PC-9 (cell line): Measurements from ENCODE around the gene PLD5. TPM values are rescaled to one million over a fixed set of nuclear protein-coding genes. Genes with fewer than 3 reads are reported as not detected.

Source experiments
- BruUV-seq: library from RNA; stranded (reverse); fragments of 400-500 nt; replicated peaks from 2 replicates; lab custom pipeline; 2021; lab: Mats Ljungman, UMichigan
- CTCF ChIA-PET: fragments of 300-600 bp; sonication (Branson Sonifier 250); formaldehyde crosslinking; loops from one replicate; lab custom pipeline; 2022; ENCODE audit warnings: antibody characterized with exemption; lab: Charles Lee
- POLR2A ChIA-PET: fragments of 300-600 bp; sonication (Branson Sonifier 250); formaldehyde crosslinking; loops from one replicate; lab custom pipeline; 2022; ENCODE audit warnings: antibody characterized with exemption; ENCODE audit not compliant: unreplicated experiment; lab: Charles Lee
- DNase-seq, 2 experiments: peaks; one replicate each; pipeline versions ENCODE4 v3.0.0 to v3.0.0-alpha.2; 2015 to 2022; ENCODE audit warnings: mixed read lengths in 1 of 2
- H2AFZ ChIP-seq: fragments of 200-600 bp; sonication (generic); 2 replicates; pipeline ENCODE4 v1.8.1; 2017; ENCODE audit warnings: antibody characterized with exemption
- H3F3A ChIP-seq: fragments of 200-600 bp; sonication (generic); 2 replicates; pipeline ENCODE4 v1.8.1; 2017; ENCODE audit warnings: antibody characterized with exemption, mild to moderate bottlenecking, low read depth; ENCODE audit not compliant: insufficient read depth
- H3K27ac ChIP-seq: fragments of 200-600 bp; sonication (generic); 2 replicates; pipeline ENCODE4 v1.6.1; 2016; ENCODE audit warnings: mixed run types
- H3K27me3 ChIP-seq: fragments of 200-600 bp; sonication (generic); 2 replicates; pipeline ENCODE4 v1.6.1; 2016; ENCODE audit warnings: low read depth, mixed run types; ENCODE audit not compliant: insufficient read depth
- H3K36me3 ChIP-seq: fragments of 200-600 bp; sonication (generic); 2 replicates; pipeline ENCODE4 v1.6.1; 2016; ENCODE audit warnings: low read depth, mixed run types
- H3K4me1 ChIP-seq: fragments of 200-600 bp; sonication (generic); replicated peaks from 2 replicates; pipeline ENCODE4 v1.6.1; 2016; ENCODE audit warnings: mixed run types; ENCODE audit not compliant: insufficient read depth
- H3K4me2 ChIP-seq: fragments of 200-600 bp; sonication (generic); 2 replicates; pipeline ENCODE4 v1.6.1; 2017; ENCODE audit warnings: mixed run types
- H3K4me3 ChIP-seq: fragments of 200-600 bp; sonication (generic); 2 replicates; pipeline ENCODE4 v1.6.1; 2016; ENCODE audit warnings: mixed run types
- H3K79me2 ChIP-seq: fragments of 200-600 bp; sonication (generic); 2 replicates; pipeline ENCODE4 v1.6.1; 2017; ENCODE audit warnings: low read depth, mixed run types
- H3K9me2 ChIP-seq: fragments of 200-600 bp; sonication (generic); 2 replicates; pipeline ENCODE4 v1.8.1; 2017; ENCODE audit warnings: mild to moderate bottlenecking; ENCODE audit not compliant: insufficient read depth
- H3K9me3 ChIP-seq: fragments of 200-600 bp; sonication (generic); 2 replicates; pipeline ENCODE4 v1.8.1; 2016; ENCODE audit warnings: low read depth; ENCODE audit not compliant: insufficient read depth
- H4K20me1 ChIP-seq: fragments of 200-600 bp; sonication (generic); 2 replicates; pipeline ENCODE4 v1.8.1; 2017; ENCODE audit not compliant: insufficient read depth
- EZH2 ChIP-seq: fragments of 200-600 bp; sonication (generic); IDR thresholded peaks from 2 replicates; pipeline ENCODE4 v1.8.0; 2017; ENCODE audit warnings: antibody characterized with exemption, low read depth
- intact Hi-C: fragments of 100-400 bp; cut with micrococcal nuclease; formaldehyde crosslinking; loops from one replicate; pipeline ENCODE4 v1.10.0; 2022; ENCODE audit not compliant: unreplicated experiment
- total RNA-seq: library from RNA; stranded (reverse); gene quantifications from 2 replicates; pipeline ENCODE4 v1.2.3, GENCODE V29; 2021
- TF ChIP-seq, protein P1 (sequence below): fragments of 200-600 bp; sonication (generic); conservative IDR thresholded peaks from 2 replicates; pipeline ENCODE4 v1.6.1; 2017; ENCODE audit warnings: mixed run types, antibody characterized with exemption, mild to moderate bottlenecking, moderate library complexity

PLD5 gene
- total RNA-seq, 1 experiment from 2014 or later, result not detected

- POLR2A ChIA-PET, result no interaction called here
- intact Hi-C loops, result no loop called here
- no peaks in the 10 kb centered on the region for H3K79me2 ChIP-seq
- H3K4me2 ChIP-seq, result no peak overlapping the region
- H3K4me1 ChIP-seq, result no peaks in the 10 kb centered on the region
- no peak overlapping the region for H2AFZ ChIP-seq
- no peak overlapping the region for H3K4me3 ChIP-seq
- no peaks in the 10 kb centered on the region for H4K20me1 ChIP-seq
- H3K27ac ChIP-seq, result no peak overlapping the region
- DNase-seq, result no peak
- H3K36me3 ChIP-seq, result no peaks in the 10 kb centered on the region
- H3F3A ChIP-seq, result no peaks in the 10 kb centered on the region
- no TSS peak for BruUV-seq
- CTCF ChIA-PET, result no interaction called here
- TF ChIP-seq EZH2, result no peak
- TF ChIP-seq, protein P1, sequence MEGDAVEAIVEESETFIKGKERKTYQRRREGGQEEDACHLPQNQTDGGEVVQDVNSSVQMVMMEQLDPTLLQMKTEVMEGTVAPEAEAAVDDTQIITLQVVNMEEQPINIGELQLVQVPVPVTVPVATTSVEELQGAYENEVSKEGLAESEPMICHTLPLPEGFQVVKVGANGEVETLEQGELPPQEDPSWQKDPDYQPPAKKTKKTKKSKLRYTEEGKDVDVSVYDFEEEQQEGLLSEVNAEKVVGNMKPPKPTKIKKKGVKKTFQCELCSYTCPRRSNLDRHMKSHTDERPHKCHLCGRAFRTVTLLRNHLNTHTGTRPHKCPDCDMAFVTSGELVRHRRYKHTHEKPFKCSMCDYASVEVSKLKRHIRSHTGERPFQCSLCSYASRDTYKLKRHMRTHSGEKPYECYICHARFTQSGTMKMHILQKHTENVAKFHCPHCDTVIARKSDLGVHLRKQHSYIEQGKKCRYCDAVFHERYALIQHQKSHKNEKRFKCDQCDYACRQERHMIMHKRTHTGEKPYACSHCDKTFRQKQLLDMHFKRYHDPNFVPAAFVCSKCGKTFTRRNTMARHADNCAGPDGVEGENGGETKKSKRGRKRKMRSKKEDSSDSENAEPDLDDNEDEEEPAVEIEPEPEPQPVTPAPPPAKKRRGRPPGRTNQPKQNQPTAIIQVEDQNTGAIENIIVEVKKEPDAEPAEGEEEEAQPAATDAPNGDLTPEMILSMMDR, result no peak
- no peaks in the 10 kb centered on the region for H3K9me3 ChIP-seq
- H3K9me2 ChIP-seq, result no peaks in the 10 kb centered on the region
- H3K27me3 ChIP-seq, result peaks cover 19% of the 10 kb centered on the region
Observed at GRCh38 chr1:242043165-242043564, 481.3 kb downstream of the PLD5 start.

- H3K4me3 ChIP-seq, result no peak overlapping the region
- POLR2A ChIA-PET, result interaction anchor here (0.6 kb wide), 1 partner anchor 179 kb away, joined by 3 read pairs; no protein-coding TSS in a partner anchor
- no peak overlapping the region for H3K27ac ChIP-seq
- H3K79me2 ChIP-seq, result no peaks in the 10 kb centered on the region
- no peaks in the 10 kb centered on the region for H3K36me3 ChIP-seq
- no peaks in the 10 kb centered on the region for H3K9me3 ChIP-seq
- no peak for DNase-seq
- intact Hi-C loops, result no loop called here
- TF ChIP-seq, protein P1, result no peak
- no peak for TF ChIP-seq EZH2
- BruUV-seq, result no TSS peak
- CTCF ChIA-PET, result no interaction called here
- no peaks in the 10 kb centered on the region for H3F3A ChIP-seq
- H3K27me3 ChIP-seq, result peaks cover 75% of the 10 kb centered on the region
- no peak overlapping the region for H3K4me2 ChIP-seq
- no peak overlapping the region for H2AFZ ChIP-seq
- no peaks in the 10 kb centered on the region for H4K20me1 ChIP-seq
- H3K9me2 ChIP-seq, result no peaks in the 10 kb centered on the region
- H3K4me1 ChIP-seq, result no peaks in the 10 kb centered on the region
Observed at GRCh38 chr1:242034392-242034791, 490.1 kb downstream of the PLD5 start.

- Histone ChIP-seq H3K79me2 (no peaks in the 10 kb centered on the region), H3K4me3 (no peak overlapping the region), H3K4me2 (no peak overlapping the region), H3K36me3 (no peaks in the 10 kb centered on the region), H2AFZ (no peak overlapping the region), H3F3A (no peaks in the 10 kb centered on the region), H3K9me3 (no peaks in the 10 kb centered on the region), H3K27ac (no peak overlapping the region), H3K27me3 (peaks cover 70% of the 10 kb centered on the region), H3K4me1 (no peaks in the 10 kb centered on the region), H4K20me1 (no peaks in the 10 kb centered on the region), H3K9me2 (no peaks in the 10 kb centered on the region)
- ChIA-PET POLR2A (no interaction called here), CTCF (no interaction called here)
- TF ChIP-seq, protein P1, result no peak
- TF ChIP-seq EZH2, result no peak
- no TSS peak for BruUV-seq
- no peak for DNase-seq
- intact Hi-C loops, result no loop called here
Observed at GRCh38 chr1:242033447-242033846, 491.1 kb downstream of the PLD5 start.
